ENCODE results near the gene PACSIN2. TPM values are rescaled to one million over a fixed set of nuclear protein-coding genes. Genes with fewer than 3 reads are reported as not detected.

Gene PACSIN2
- total and polyA plus RNA-seq, 2 of the 13 experiments (the other 11 are each of a cell fraction or from before 2014, with no cell fraction given), result 54.1 to 68.8 TPM

GRCh38 chr22:43017525-43018460 lies 2.8 kb upstream of the PACSIN2 start:
- peak overlapping the region; percentile 74 for H3K4me2 ChIP-seq (ENCODE audit: low read depth, low read length)
- FAIRE-seq, result no peak
- in situ Hi-C loops (cut with HindIII; ENCODE audit: extremely low pct_ligation_motif_present, low pct_unique_long_range_greater_than_20kb), result no loop called here
- BruUV-seq (replicated peaks), result no TSS peak
- H3K79me2 ChIP-seq (ENCODE audit: insufficient read depth, low read length), result peaks cover 22% of the 10 kb centered on the region
- CTCF ChIA-PET (ENCODE audit: low intra/inter-chr PET ratio, low total read pairs), result no interaction called here
- intact Hi-C loops (cut with micrococcal nuclease; ENCODE audit: unreplicated experiment), result no loop called here
- H3K27ac ChIP-seq (ENCODE audit: extremely low read length, insufficient read depth, low read length), result peak overlapping the region; percentile 79
- DNase-seq (ENCODE audit: low spot score), result no peak
- no peaks in the 10 kb centered on the region for H3K36me3 ChIP-seq (replicated peaks in 1 of 2; ENCODE audit: control insufficient read depth in 1 of 2, insufficient read depth in 2 of 2, low read length in 2 of 2)
- H3K4me3 ChIP-seq (replicated peaks in 1 of 3; ENCODE audit: insufficient read depth in 1 of 3, low read depth in 2 of 3, low read length in 3 of 3), result peak overlapping the region in 1 of 3 experiments; percentile 47; a peak in 1 of 6 replicates
- H3K4me1 ChIP-seq (ENCODE audit: insufficient read depth, low read length), result peaks cover 62% of the 10 kb centered on the region
- WGBS (ENCODE audit: low lambda C conversion rate), result 59% methylated on average over 10 of the region's 10 CpGs
- H3K9ac ChIP-seq (ENCODE audit: insufficient read depth, low read depth, low read length), result 0 out of 2 replicates have a peak overlapping the region, but pooled peaks have one; percentile 23
- no peak overlapping the region for H2AFZ ChIP-seq (ENCODE audit: low read length)
- no peak for ATAC-seq
- POLR2A ChIA-PET, result interaction anchor here (0.8 to 8.7 kb wide), 8 partner anchors 10 to 109 kb away, joined by 3 to 185 read pairs (median 3); no protein-coding TSS in a partner anchor
- H3K9me3 ChIP-seq (ENCODE audit: low read length), result no peaks in the 10 kb centered on the region
- peaks cover 13% of the 10 kb centered on the region; the same call in 1 of the 2 replicates for H4K20me1 ChIP-seq (ENCODE audit: insufficient read depth, low read length)
- no peaks in the 10 kb centered on the region; a peak in 1 of 5 replicates for H3K27me3 ChIP-seq (ENCODE audit: control insufficient read depth in 1 of 2, insufficient read depth in 2 of 2, low read length in 2 of 2)
- TF ChIP-seq RAD51 (IDR thresholded peaks at IDR 0.05; ENCODE audit: borderline replicate concordance) (peak; percentile 17; the same call in 1 of the 2 replicates), PAXIP1 (CRISPR knock-in tag; conservative IDR thresholded peaks at IDR 0.05) (no peak), ZNF687 (CRISPR knock-in tag; IDR thresholded peaks at IDR 0.05) (peak; percentile 46; the same call in 1 of the 2 replicates), ATAD3A (CRISPR knock-in tag; IDR thresholded peaks at IDR 0.05) (no peak), ZNF772 (CRISPR knock-in tag; IDR thresholded peaks at IDR 0.05) (no peak), ARID2 (CRISPR knock-in tag; IDR thresholded peaks at IDR 0.05; ENCODE audit: borderline replicate concordance) (no peak), ZBTB10 (CRISPR knock-in tag; IDR thresholded peaks at IDR 0.05; ENCODE audit: borderline replicate concordance) (no peak), DNMT3B (CRISPR knock-in tag; conservative IDR thresholded peaks at IDR 0.05) (no peak), ZFX (CRISPR knock-in tag; IDR thresholded peaks at IDR 0.05; ENCODE audit: low read depth) (0 out of 2 replicates have a peak, but pooled peaks have one; percentile 16)
